ENCODE results near the gene C3. TPM values are rescaled to one million over a fixed set of nuclear protein-coding genes. Genes with fewer than 3 reads are reported as not detected.
A peak's percentile ranks its signal among the peaks of the same experiment; 100 is the strongest.
"Not testable (repeated sequence)": the region's sequence is repeated elsewhere in the genome, so short reads cannot be mapped to it uniquely, and the experiment has no call there.

C3 gene
- total RNA-seq, 1 donor: 14.1 TPM

DNA sequence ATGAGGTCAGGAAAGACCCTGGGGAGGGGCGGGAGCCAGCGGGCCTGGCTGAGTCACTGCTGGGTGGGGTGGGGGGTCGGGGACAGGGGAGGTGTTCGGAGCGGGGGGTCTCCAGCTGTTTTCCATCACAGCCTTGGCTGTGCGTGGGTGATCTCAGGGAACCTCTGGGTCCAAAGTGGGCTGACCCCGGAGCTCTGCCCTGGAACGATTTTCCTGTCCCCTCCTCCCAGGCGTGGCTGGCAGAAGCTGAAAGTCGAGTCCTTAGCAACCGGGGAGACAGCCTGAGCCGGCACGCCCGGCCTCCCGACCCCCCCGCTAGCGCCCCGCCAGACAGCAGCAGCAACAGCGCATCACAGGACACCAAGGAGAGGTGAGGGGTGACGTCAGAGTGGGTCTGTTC, 29.6 kb upstream of the C3 start:
- Histone ChIP-seq H3K4me3 (ENCODE audit: insufficient read depth, low read length) (no peak overlapping the region), H3K27me3 (ENCODE audit: insufficient read depth, low read length) (no peaks in the 10 kb centered on the region), H3K4me2 (ENCODE audit: insufficient read depth, low read length) (no peak overlapping the region), H4K20me1 (ENCODE audit: insufficient read depth, low read length) (peaks cover 6% of the 10 kb centered on the region), H3K79me2 (ENCODE audit: insufficient read depth, low read length) (no peaks in the 10 kb centered on the region), H3K4me1 (ENCODE audit: insufficient read depth, low read length) (peaks cover 9% of the 10 kb centered on the region), H2AFZ (ENCODE audit: low read length) (no peak overlapping the region), H3K9me3 (ENCODE audit: low read depth, low read length) (no peaks in the 10 kb centered on the region), H3K27ac (ENCODE audit: low read depth, low read length) (no peak overlapping the region), H3K36me3 (ENCODE audit: insufficient read depth, low read length) (peaks cover 52% of the 10 kb centered on the region)
- no peak for DNase-seq (ENCODE audit: insufficient read length, low spot score, missing footprints)
- TF ChIP-seq CTCF (IDR thresholded peaks at IDR 0.05; ENCODE audit: extremely low read depth, low read depth, low read length): no peak

- DNase-seq (ENCODE audit: insufficient read length, low spot score, missing footprints); H2AFZ ChIP-seq (ENCODE audit: low read length); H3K4me3 ChIP-seq (ENCODE audit: insufficient read depth, low read length); H3K27me3 ChIP-seq (ENCODE audit: insufficient read depth, low read length); H3K9me3 ChIP-seq (ENCODE audit: low read depth, low read length); H4K20me1 ChIP-seq (ENCODE audit: insufficient read depth, low read length); H3K4me2 ChIP-seq (ENCODE audit: insufficient read depth, low read length); H3K79me2 ChIP-seq (ENCODE audit: insufficient read depth, low read length); H3K27ac ChIP-seq (ENCODE audit: low read depth, low read length): not testable (repeated sequence)
- Histone ChIP-seq H3K4me1 (ENCODE audit: insufficient read depth, low read length) (peaks cover 22% of the 10 kb centered on the region), H3K36me3 (ENCODE audit: insufficient read depth, low read length) (peaks cover 56% of the 10 kb centered on the region)
Measured at GRCh38 chr19:6748543-6748942, 28.1 kb upstream of the C3 start.

- H3K4me3 ChIP-seq (ENCODE audit: insufficient read depth, low read length): no peak overlapping the region
- H3K36me3 ChIP-seq (ENCODE audit: insufficient read depth, low read length): peaks cover 51% of the 10 kb centered on the region
- no peaks in the 10 kb centered on the region for H3K9me3 ChIP-seq (ENCODE audit: low read depth, low read length)
Measured at GRCh38 chr19:6745965-6746364, 25.5 kb upstream of the C3 start.

GRCh38 chr19:6744381-6745301, 24.2 kb upstream of the C3 start:
- Histone ChIP-seq H3K4me1 (ENCODE audit: insufficient read depth, low read length) (peaks cover 23% of the 10 kb centered on the region), H3K4me2 (ENCODE audit: insufficient read depth, low read length) (peak overlapping the region; percentile 59), H3K36me3 (ENCODE audit: insufficient read depth, low read length) (peaks cover 41% of the 10 kb centered on the region), H4K20me1 (ENCODE audit: insufficient read depth, low read length) (peaks cover 11% of the 10 kb centered on the region), H2AFZ (ENCODE audit: low read length) (peak overlapping the region; percentile 4), H3K9me3 (ENCODE audit: low read depth, low read length) (no peaks in the 10 kb centered on the region), H3K27me3 (ENCODE audit: insufficient read depth, low read length) (no peaks in the 10 kb centered on the region), H3K27ac (ENCODE audit: low read depth, low read length) (peak overlapping the region; percentile 0), H3K79me2 (ENCODE audit: insufficient read depth, low read length) (peaks cover 26% of the 10 kb centered on the region), H3K4me3 (ENCODE audit: insufficient read depth, low read length) (peak overlapping the region; percentile 30)
- peak; percentile 99 for DNase-seq (ENCODE audit: insufficient read length, low spot score, missing footprints)
- no peak for TF ChIP-seq CTCF (IDR thresholded peaks at IDR 0.05; ENCODE audit: extremely low read depth, low read depth, low read length)

More at GRCh38 chr19:6745965-6746364, 25.5 kb upstream of the C3 start:
- no peak for TF ChIP-seq CTCF (IDR thresholded peaks at IDR 0.05; ENCODE audit: extremely low read depth, low read depth, low read length)
- Histone ChIP-seq H3K79me2 (ENCODE audit: insufficient read depth, low read length) (peaks cover 14% of the 10 kb centered on the region), H3K27ac (ENCODE audit: low read depth, low read length) (no peak overlapping the region), H3K4me2 (ENCODE audit: insufficient read depth, low read length) (no peak overlapping the region), H4K20me1 (ENCODE audit: insufficient read depth, low read length) (peaks cover 13% of the 10 kb centered on the region), H3K4me1 (ENCODE audit: insufficient read depth, low read length) (peaks cover 23% of the 10 kb centered on the region), H2AFZ (ENCODE audit: low read length) (no peak overlapping the region), H3K27me3 (ENCODE audit: insufficient read depth, low read length) (no peaks in the 10 kb centered on the region)
- no peak for DNase-seq (ENCODE audit: insufficient read length, low spot score, missing footprints)
